ENCODE results near the gene LPCAT1. TPM values are rescaled to one million over a fixed set of nuclear protein-coding genes. Genes with fewer than 3 reads are reported as not detected.

LPCAT1 gene
- total RNA-seq, 1 experiment from 2014 or later: 75.0 TPM

DNA sequence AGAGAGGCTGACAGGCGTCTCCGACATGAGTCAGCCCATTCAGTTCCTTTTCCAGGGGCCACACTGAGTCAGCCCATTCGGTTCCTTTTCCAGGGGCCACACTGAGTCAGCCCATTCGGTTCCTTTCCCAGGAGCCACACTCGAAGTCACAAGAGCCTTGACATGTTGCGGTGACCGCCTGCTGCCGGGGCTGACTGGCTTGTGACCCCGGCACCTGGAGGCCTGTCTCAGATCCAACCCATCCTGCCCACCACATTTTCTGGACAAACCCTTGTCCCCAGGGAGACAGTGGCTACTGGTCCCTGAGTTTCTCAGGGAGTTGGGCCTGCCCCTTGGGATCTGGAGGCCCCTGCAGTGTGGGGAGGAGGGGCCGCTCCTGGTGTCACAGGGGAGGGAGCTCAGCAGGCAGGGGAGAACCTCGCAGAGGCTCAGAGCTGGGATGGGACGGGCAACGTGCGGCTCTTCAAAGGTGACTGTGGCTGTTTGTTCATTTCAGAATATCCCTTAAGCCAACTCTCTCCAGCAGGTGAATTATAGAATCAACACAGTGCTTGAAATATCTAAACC, 40.5 kb upstream of the LPCAT1 start:
- no TSS peak for BruUV-seq (replicated peaks)
- Histone ChIP-seq H3K4me1 (ENCODE audit: control insufficient read depth in 1 of 2, insufficient read depth in 2 of 2, low read length in 2 of 2) (peaks cover 11 to 26% of the 10 kb centered on the region in 2 experiments), H4K20me1 (ENCODE audit: insufficient read depth) (no peaks in the 10 kb centered on the region), H3K36me3 (ENCODE audit: control insufficient read depth in 1 of 2, insufficient read depth in 2 of 2, low read length in 2 of 2) (no peaks in the 10 kb centered on the region), H3K79me2 (ENCODE audit: insufficient read depth, low read length) (no peaks in the 10 kb centered on the region), H3K9ac (ENCODE audit: low read length) (peak overlapping the region; percentile 19; the same call in 1 of the 2 replicates), H3K4me3 (replicated peaks in 1 of 2; ENCODE audit: low read depth in 1 of 2, low read length in 2 of 2) (no peak overlapping the region), H3K27me3 (ENCODE audit: insufficient read depth, low read length) (peaks cover 9% of the 10 kb centered on the region; the same call in 1 of the 2 replicates), H3K27ac (ENCODE audit: low read depth, low read length) (no peak overlapping the region), H2AFZ (ENCODE audit: low read depth, low read length, poor library complexity, severe bottlenecking) (no peak overlapping the region), H3K9me2 (ENCODE audit: insufficient read depth) (no peaks in the 10 kb centered on the region), H3K4me2 (ENCODE audit: low read length) (peak overlapping the region; percentile 56), H3K9me3 (ENCODE audit: control insufficient read depth in 1 of 2, insufficient read depth in 1 of 2, low read depth in 1 of 2, low read length in 2 of 2) (no peaks in the 10 kb centered on the region)
- POLR2A ChIA-PET: no interaction called here
- RAD21 ChIA-PET (ENCODE audit: low non-redundant PET in 1 of 2, low total read pairs in 2 of 2, uncharacterized antibody in 2 of 2, unreplicated experiment in 2 of 2): no interaction called here
- CTCF ChIA-PET: no interaction called here
- intact Hi-C loops (cut with micrococcal nuclease): no loop called here
- peak; percentile 86 for ATAC-seq
- peak; percentile 50 for DNase-seq (ENCODE audit: low read depth, low spot score)
- TF ChIP-seq YY1 (IDR thresholded peaks at IDR 0.05; ENCODE audit: extremely low read depth, insufficient replicate concordance, low read depth, low read length) (no peak), SIN3A (IDR thresholded peaks at IDR 0.05; ENCODE audit: low read depth) (no peak), ZNF274 (IDR thresholded peaks at IDR 0.05; ENCODE audit: low read depth, low read length) (no peak), FOSL1 (IDR thresholded peaks at IDR 0.05; ENCODE audit: low read depth) (peak; percentile 78), EGR1 (IDR thresholded peaks at IDR 0.05; ENCODE audit: low read depth) (no peak), SRF (IDR thresholded peaks at IDR 0.05; ENCODE audit: low read depth) (no peak), ZFX (IDR thresholded peaks at IDR 0.05) (no peak), POLR2AphosphoS5 (IDR thresholded peaks at IDR 0.05; ENCODE audit: low read depth, low read length) (no peak), JUND (IDR thresholded peaks at IDR 0.05) (peak; percentile 71)
- TF ChIP-seq, protein P1, sequence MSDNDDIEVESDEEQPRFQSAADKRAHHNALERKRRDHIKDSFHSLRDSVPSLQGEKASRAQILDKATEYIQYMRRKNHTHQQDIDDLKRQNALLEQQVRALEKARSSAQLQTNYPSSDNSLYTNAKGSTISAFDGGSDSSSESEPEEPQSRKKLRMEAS (IDR thresholded peaks at IDR 0.05): peak; percentile 53; the same call in 1 of the 2 replicates
- TF ChIP-seq, protein P2, sequence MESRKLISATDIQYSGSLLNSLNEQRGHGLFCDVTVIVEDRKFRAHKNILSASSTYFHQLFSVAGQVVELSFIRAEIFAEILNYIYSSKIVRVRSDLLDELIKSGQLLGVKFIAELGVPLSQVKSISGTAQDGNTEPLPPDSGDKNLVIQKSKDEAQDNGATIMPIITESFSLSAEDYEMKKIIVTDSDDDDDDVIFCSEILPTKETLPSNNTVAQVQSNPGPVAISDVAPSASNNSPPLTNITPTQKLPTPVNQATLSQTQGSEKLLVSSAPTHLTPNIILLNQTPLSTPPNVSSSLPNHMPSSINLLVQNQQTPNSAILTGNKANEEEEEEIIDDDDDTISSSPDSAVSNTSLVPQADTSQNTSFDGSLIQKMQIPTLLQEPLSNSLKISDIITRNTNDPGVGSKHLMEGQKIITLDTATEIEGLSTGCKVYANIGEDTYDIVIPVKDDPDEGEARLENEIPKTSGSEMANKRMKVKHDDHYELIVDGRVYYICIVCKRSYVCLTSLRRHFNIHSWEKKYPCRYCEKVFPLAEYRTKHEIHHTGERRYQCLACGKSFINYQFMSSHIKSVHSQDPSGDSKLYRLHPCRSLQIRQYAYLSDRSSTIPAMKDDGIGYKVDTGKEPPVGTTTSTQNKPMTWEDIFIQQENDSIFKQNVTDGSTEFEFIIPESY (IDR thresholded peaks at IDR 0.05; ENCODE audit: extremely low read depth, insufficient replicate concordance, low read length): no peak
- TF ChIP-seq, protein P3, sequence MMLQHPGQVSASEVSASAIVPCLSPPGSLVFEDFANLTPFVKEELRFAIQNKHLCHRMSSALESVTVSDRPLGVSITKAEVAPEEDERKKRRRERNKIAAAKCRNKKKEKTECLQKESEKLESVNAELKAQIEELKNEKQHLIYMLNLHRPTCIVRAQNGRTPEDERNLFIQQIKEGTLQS (IDR thresholded peaks at IDR 0.05): no peak

Measured in HCT116 (cell line).